ENCODE data around the gene ATCAY.
A peak's percentile ranks its signal among the peaks of the same experiment; 100 is the strongest.
"Not testable (repeated sequence)": the region's sequence is repeated elsewhere in the genome, so short reads cannot be mapped to it uniquely, and the experiment has no call there.

Gene ATCAY

GRCh38 chr19:3949997-3950859 lies 69.7 kb downstream of the ATCAY start:
- no peak for DNase-seq

- DNase-seq: peak; percentile 62
Observed at GRCh38 chr19:3950871-3951861, 70.7 kb downstream of the ATCAY start.

- not testable (repeated sequence) for DNase-seq
Observed at GRCh38 chr19:3952755-3953276, 72.3 kb downstream of the ATCAY start.

- no peak for DNase-seq
Observed at GRCh38 chr19:3954107-3954506, 73.6 kb downstream of the ATCAY start.

DNA sequence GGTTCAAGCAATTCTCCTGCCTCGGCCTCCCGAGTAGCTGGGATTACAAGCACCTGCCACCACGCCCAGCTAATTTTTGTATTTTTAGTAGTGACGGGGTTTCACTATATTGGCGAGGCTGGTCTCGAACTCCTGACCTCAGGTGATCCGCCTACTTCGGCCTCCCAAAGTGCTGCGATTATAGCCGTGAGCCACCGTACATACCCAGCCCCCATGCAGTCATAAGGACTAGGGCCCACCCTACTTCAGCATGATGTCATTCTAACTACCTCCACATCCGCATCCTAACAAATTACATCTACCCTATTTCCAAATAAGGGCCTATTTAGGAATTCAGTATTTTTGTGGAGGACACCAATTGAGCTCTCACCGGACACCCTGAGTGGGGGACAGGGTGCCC lies 74.8 kb downstream of the ATCAY start:
- not testable (repeated sequence) for DNase-seq

- no peak for DNase-seq
Observed at GRCh38 chr19:3955688-3956087, 75.2 kb downstream of the ATCAY start.

GRCh38 chr19:3958836-3959765 lies 78.6 kb downstream of the ATCAY start:
- DNase-seq: no peak

DNA sequence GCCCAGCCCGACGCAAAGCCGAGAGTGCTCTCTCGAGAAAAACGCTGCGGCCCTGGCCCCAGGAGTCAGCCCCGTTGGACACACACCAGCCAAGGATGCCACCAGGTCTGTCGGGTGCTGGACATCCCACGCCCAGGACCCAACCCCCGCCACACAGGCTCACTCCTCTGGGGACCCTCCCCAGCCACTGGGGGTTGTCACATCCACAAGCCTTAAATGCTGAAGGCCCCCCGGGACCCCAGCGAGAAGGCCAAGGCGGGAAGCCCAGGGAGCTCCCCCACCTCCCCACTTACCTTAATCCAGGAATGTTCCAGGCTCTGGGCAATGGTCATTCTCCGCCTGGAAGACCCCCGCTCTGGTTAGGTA lies 79.3 kb downstream of the ATCAY start:
- DNase-seq: no peak

DNA sequence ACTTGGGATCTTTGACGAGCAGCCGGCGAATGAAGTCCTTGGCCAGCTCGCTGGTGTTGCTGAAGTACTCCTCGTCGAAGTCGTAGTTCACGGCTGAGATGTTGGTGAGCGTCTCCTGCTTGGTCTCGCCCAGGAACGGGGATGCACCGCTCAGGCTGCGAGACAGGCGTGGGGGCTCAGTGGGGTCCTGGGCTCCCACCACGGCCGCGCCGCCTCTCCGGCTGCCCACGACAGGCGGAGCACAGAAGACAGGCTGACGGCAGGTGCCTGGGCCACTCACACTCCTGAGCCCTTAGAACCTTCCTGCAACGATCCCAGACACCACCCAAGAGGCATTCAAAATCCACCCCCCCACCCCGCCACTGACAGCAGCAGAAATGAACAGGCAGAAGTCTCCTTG lies 80.5 kb downstream of the ATCAY start:
- no peak for DNase-seq

DNA sequence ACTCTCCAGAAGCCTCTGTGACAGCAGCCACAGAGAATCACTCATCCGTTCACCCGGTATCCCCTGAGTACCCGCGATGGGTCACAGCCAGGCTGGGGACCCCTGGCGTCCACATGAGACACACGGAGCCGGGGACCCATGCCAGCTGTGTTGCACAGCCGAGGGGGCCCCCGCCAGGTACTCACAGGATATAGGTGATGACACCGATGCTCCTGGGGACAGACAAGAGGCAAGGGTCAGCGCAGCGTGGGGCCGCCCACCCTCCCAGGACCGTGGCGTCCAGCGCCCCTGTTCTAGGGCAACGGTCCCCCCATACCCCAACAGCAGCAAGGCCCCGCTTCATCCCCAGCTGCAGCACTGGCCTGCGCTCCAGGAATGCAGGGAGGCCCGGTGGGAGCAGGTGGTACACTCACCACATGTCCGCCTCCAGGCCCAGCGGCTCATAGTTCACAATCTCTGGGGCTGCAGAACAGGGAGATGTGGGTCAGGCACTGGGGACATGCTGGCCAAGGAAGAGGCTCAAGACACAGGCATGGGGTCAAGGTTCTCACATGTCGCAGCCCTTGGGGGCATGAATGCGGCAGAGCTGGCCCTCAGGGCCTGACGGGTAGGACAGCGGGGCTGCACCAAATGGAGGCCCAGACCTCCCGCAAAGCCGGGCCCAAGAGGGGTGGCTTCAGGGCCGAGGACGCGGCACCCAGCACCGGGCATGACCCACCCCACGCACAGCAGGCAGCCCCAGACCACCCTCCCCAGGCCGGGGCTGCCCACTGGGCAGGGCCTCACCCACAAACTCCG lies 83.2 kb downstream of the ATCAY start:
- no peak for DNase-seq

- DNase-seq: no peak
Observed at GRCh38 chr19:3964256-3965194, 84.0 kb downstream of the ATCAY start.

GRCh38 chr19:3966051-3967017 lies 85.8 kb downstream of the ATCAY start:
- DNase-seq: no peak

- DNase-seq: not testable (repeated sequence)
Observed at GRCh38 chr19:3967983-3968382, 87.5 kb downstream of the ATCAY start.

DNA sequence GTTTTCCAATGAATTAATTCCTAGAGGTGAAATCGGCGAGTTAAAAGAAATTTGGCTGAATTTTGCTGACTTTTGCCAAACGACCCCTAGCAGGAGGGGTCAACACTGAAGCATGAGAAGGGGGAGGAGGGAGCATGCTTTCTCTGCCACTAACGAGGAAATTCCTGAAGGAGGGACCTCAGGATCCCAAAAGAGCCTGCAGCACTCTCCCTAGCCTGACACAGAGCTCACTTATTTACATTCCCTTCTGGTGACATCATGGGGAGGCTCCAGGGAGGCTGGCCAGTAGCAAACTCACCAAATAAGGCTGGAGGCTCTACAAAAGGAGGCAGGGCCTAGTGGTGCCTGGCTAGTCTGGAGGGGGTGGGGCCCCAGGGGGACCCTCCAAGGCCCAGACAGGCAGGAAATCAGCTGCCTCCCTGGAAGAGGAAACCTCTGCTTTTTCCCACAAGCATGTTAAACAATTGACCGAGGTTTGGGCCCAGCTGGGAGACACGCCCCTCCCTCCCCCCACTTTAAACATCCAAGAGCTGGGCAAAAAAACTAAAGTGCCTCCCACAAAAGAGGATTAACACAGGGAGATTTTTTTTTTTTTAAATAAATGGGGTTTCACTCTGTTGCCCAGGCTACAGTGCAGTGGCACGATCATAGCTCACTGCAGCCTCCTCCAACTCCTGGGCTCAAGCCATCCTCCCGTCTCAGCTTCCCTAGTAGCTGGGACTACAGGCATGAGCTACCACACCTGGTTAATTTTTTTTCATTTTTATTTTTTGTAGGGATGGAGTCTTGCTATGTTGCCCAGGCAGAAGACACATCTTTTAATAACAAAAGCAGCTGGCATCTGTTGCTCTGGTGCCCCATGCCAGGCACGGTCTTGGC lies 88.3 kb downstream of the ATCAY start:
- DNase-seq: peak; percentile 37

DNA sequence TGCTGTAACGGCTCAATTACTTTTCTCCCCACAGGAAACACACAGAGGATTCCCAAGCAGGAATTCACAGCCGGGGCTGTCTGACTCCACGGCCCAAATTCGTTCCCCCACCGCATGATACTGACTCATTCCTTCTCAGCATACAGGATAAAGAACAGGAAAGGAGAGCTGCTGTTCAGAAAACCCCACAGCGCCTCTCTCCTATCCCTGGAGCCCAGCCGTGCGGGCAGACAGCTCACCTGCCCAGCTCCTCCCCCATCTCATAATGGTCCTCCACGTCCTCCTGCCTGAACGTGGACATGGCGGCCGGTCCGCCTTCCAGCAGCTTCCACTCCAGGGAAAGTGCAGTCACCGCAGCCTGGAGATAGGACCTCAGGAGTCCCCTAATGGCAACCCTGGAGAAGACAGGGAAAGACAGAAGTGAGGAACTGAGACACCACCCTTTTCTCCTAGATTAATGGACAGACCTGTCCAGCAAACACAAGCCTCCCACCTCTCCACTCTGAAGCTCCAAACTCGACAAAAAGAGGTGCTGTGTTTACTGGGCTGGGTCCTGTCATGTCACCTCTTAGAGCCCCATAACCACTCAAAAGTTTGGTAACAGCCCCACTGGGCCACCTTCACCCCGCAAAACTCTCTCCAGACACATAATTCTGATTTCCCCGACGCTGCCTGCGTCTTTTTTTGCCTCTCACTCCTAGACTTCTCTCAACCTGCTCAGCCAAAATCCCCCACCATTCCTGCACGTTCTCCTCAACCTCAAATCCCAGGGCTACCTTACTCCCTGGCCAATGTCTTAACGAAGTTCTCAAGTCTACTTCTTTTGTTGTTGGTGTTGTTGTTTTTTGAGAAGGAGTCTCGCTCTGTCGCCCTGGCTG lies 89.2 kb downstream of the ATCAY start:
- DNase-seq: no peak

DNA sequence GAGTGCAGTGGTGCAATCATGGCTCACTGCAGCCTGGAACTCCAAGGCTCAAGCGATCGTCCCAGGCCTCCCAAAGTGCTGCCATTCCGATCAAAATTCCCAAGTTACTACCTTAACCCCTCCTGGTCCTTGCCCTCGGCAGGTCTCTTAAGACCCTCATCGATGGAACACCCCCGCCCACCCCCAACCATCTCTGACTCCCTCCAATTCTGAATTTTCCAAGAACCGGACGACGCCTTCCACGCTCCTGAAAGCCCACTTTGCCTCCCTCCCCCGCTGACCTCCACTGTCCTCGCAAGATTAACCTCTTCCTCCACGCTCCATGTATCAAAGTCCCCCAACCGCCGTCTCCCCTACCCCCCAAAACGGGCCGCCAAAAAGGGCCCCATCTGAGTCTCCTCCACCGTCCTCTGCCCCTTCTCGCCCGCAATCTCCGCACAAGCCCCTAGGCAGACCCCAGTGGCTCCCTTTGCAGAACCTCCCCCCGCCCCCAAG lies 89.9 kb downstream of the ATCAY start:
- no peak for DNase-seq
